HepG2 (cell line): ENCODE data around the gene LRBA. TPM values are rescaled to one million over a fixed set of nuclear protein-coding genes. Genes with fewer than 3 reads are reported as not detected.

Experiments used
- ATAC-seq: fragments of 200-7000 bp; cut with Tn5 transposase; 3 replicates; pipeline ENCODE4 v1.9.1; 2020; ENCODE audit warnings: mild to moderate bottlenecking, moderate library complexity
- BruUV-seq: library from RNA; stranded (reverse); fragments of 400-500 nt; replicated peaks from 2 replicates; lab custom pipeline; 2021; lab: Mats Ljungman, UMichigan
- CTCF ChIA-PET: fragments of 300-600 bp; formaldehyde crosslinking; extraction: SDS; loops from one replicate; lab custom pipeline; 2021; ENCODE audit warnings: low total read pairs, inconsistent platforms, low intra/inter-chr PET ratio; lab: Yijun Ruan, JAX
- POLR2A ChIA-PET: fragments of 350-600 bp; sonication (Branson Sonifier 250); formaldehyde crosslinking; loops from one replicate; lab custom pipeline; 2020; ENCODE audit warnings: antibody characterized with exemption, inconsistent platforms; lab: Yijun Ruan, JAX
- DNase-seq: peaks from one replicate; pipeline ENCODE4 v3.0.0-alpha.2; 2015; ENCODE audit warnings: low spot score
- FAIRE-seq: peaks from 3 replicates; lab custom pipeline; 2011; peaks lifted over from hg19 to GRCh38; lab: Jason Lieb, UNC
- H2AFZ ChIP-seq: one replicate; pipeline ENCODE4 v1.6.1; 2011; ENCODE audit warnings: low read length, inconsistent platforms
- H3K27ac ChIP-seq: fragments of 300-600 bp; 3 replicates; pipeline ENCODE4 v1.8.0; 2011; ENCODE audit warnings: mixed run types, mild to moderate bottlenecking, mixed read lengths, low read length, inconsistent platforms; ENCODE audit not compliant: insufficient read depth; ENCODE audit errors: extremely low read length
- H3K27me3 ChIP-seq, 2 experiments: fragments of 200-600 bp in 1 of 2; 2 replicates in 1 of 2; 3 replicates in 1 of 2; pipeline versions ENCODE4 v1.6.0 to v1.8.0; 2011; ENCODE audit warnings: low read length in 2 of 2, mild to moderate bottlenecking in 2 of 2, moderate library complexity in 2 of 2, inconsistent platforms in 1 of 2; ENCODE audit not compliant: insufficient read depth in 2 of 2, control insufficient read depth in 1 of 2
- H3K36me3 ChIP-seq, 2 experiments: fragments of 200-600 bp in 1 of 2; replicated peaks in 1 of 2; 2 replicates in 1 of 2; 3 replicates in 1 of 2; pipeline versions ENCODE4 v1.5.1 to v1.8.0; 2011; ENCODE audit warnings: low read length in 2 of 2, inconsistent platforms in 1 of 2; ENCODE audit not compliant: insufficient read depth in 2 of 2, control insufficient read depth in 1 of 2
- H3K4me1 ChIP-seq: 2 replicates; pipeline ENCODE4 v1.5.1; 2012; ENCODE audit warnings: low read length, inconsistent platforms; ENCODE audit not compliant: insufficient read depth
- H3K4me2 ChIP-seq: 2 replicates; pipeline ENCODE4 v1.6.0; 2011; ENCODE audit warnings: low read depth, low read length, inconsistent platforms
- H3K4me3 ChIP-seq, 3 experiments: fragments of 200-600 bp in 1 of 3; sonication (generic), shearing (Covaris generic) in 1 of 3; replicated peaks in 1 of 3; 2 replicates each; pipeline ENCODE4 v1.5.1; 2011 to 2016; ENCODE audit warnings: low read length in 3 of 3, inconsistent platforms in 2 of 3, low read depth in 2 of 3, mild to moderate bottlenecking in 2 of 3, control low read depth in 1 of 3, mixed read lengths in 1 of 3; ENCODE audit not compliant: insufficient read depth in 1 of 3
- H3K79me2 ChIP-seq: one replicate; pipeline ENCODE4 v1.6.1; 2011; ENCODE audit warnings: low read length, inconsistent platforms; ENCODE audit not compliant: insufficient read depth
- H3K9ac ChIP-seq: 2 replicates; pipeline ENCODE4 v1.6.0; 2011; ENCODE audit warnings: mild to moderate bottlenecking, low read depth, low read length, inconsistent platforms; ENCODE audit not compliant: insufficient read depth
- H3K9me3 ChIP-seq: 2 replicates; pipeline ENCODE4 v1.5.1; 2012; ENCODE audit warnings: mild to moderate bottlenecking, low read length
- H4K20me1 ChIP-seq: 2 replicates; pipeline ENCODE4 v1.6.0; 2011; ENCODE audit warnings: inconsistent platforms, mild to moderate bottlenecking, low read length, moderate library complexity; ENCODE audit not compliant: insufficient read depth
- CBX2 ChIP-seq, 2 experiments: fragments of 200-600 bp in 1 of 2; sonication (generic); formaldehyde crosslinking in 1 of 2; IDR thresholded peaks; 2 replicates each; pipeline versions ENCODE4 v1.7.0 to v1.8.1; 2018 to 2022; ENCODE audit warnings: low read depth in 2 of 2, low read length in 1 of 2, mild to moderate bottlenecking in 1 of 2, missing genetic modification reagents in 1 of 2
- HMG20B ChIP-seq: conservative IDR thresholded peaks from 2 replicates; pipeline ENCODE4 v1.6.1; 2016; ENCODE audit warnings: missing genetic modification reagents, missing compliant biosample characterization
- MAFK ChIP-seq, 2 experiments: IDR thresholded peaks in 1 of 2; conservative IDR thresholded peaks in 1 of 2; 2 replicates each; pipeline ENCODE4 v1.6.1; 2011; ENCODE audit warnings: improper control_type of control experiment in 2 of 2, low read length in 2 of 2
- NCOR1 ChIP-seq: fragments of 200-600 bp; sonication (generic); IDR thresholded peaks from 2 replicates; pipeline ENCODE4 v1.7.0; 2017; ENCODE audit warnings: antibody characterized with exemption, low read length, borderline replicate concordance
- NFYC ChIP-seq: IDR thresholded peaks from 2 replicates; pipeline ENCODE4 v1.6.1; 2016; ENCODE audit warnings: missing genetic modification reagents, missing compliant biosample characterization
- TBL1XR1 ChIP-seq: fragments of 150-350 bp; IDR thresholded peaks from 2 replicates; pipeline ENCODE4 v1.6.1; 2014; ENCODE audit warnings: borderline replicate concordance, low read length; ENCODE audit not compliant: partially characterized antibody
- ZNF891 ChIP-seq: sonication (generic); formaldehyde crosslinking; IDR thresholded peaks from 2 replicates; pipeline ENCODE4 v1.5.0; 2020; ENCODE audit warnings: mild to moderate bottlenecking, missing genetic modification reagents
- WGBS: methylation state at CpG from one replicate; pipeline ENCODE4 v1.1.6; 2017; ENCODE audit warnings: low lambda C conversion rate; 5-methylcytosine and 5-hydroxymethylcytosine counted together
- in situ Hi-C: cut with HindIII; loops from 2 replicates; pipeline ENCODE4 v1.10.0; 2017; ENCODE audit warnings: low pct_unique_long_range_greater_than_20kb; ENCODE audit not compliant: extremely low pct_ligation_motif_present
- intact Hi-C: fragments of 100-400 bp; cut with micrococcal nuclease; formaldehyde crosslinking; loops from one replicate; pipeline ENCODE4 v1.10.0; 2022; ENCODE audit not compliant: unreplicated experiment
- polyA plus RNA-seq, 8 experiments: library from polyadenylated mRNA; depleted of rRNA in 3 of 8; stranded (reverse) in 7 of 8; unstranded in 1 of 8; fragments of >200 nt; fragmentation: Illumina TruSeq in 4 of 8; extraction: Trizol in 4 of 8; gene quantifications; 2 replicates each; pipeline versions ENCODE4 v1.2.1 to v1.2.3, GENCODE V29; 2011 to 2016; ENCODE audit warnings: low read depth in 4 of 8, missing spikeins in 1 of 8, mixed read lengths in 1 of 8; ENCODE audit not compliant: insufficient read depth in 1 of 8
- total RNA-seq, 5 experiments: library from RNA; depleted of rRNA; stranded (reverse); fragments of >200 nt; fragmentation: Illumina TruSeq; extraction: Trizol; gene quantifications; 2 replicates each; pipeline ENCODE4 v1.2.3, GENCODE V29; 2016; ENCODE audit warnings: low read depth in 1 of 5
- TF ChIP-seq, protein P1 (sequence below): sonication (generic); formaldehyde crosslinking; IDR thresholded peaks from 2 replicates; pipeline ENCODE4 v1.8.1; 2023; ENCODE audit warnings: mild to moderate bottlenecking, inconsistent platforms, moderate library complexity, missing genetic modification reagents, borderline replicate concordance
- TF ChIP-seq, protein P2 (sequence below): sonication (generic); formaldehyde crosslinking; IDR thresholded peaks from 2 replicates; pipeline ENCODE4 v1.4.0; 2020; ENCODE audit warnings: mild to moderate bottlenecking, missing genetic modification reagents

The LRBA gene
- total and polyA plus RNA-seq, 2 of the 13 experiments (the other 11 are each of a cell fraction or from before 2014, with no cell fraction given), result 21.0 to 37.2 TPM

DNA sequence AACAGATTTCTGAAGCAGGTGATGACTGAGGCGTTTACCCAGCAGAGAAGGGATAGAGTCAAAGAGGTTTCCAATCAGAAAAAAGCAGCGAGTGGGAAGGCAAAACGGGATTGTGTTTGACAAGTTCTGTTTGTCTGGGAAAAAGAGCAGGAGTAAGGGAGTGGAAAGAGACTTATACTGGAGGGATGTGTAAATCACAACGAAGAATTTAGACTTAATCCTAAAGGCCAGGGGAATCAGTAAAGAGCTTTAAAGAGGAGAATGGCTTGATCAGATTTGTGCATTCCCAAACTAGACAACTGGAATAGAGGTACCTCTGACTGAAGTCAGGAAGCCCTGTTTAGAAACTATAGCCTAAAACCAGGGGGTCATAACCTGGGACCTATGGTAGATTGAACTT lies 31.5 kb upstream of the LRBA start:
- ATAC-seq, result no peak
- peaks cover 18% of the 10 kb centered on the region for H3K4me1 ChIP-seq
- H4K20me1 ChIP-seq, result no peaks in the 10 kb centered on the region
- in situ Hi-C loops (no loop called here), intact Hi-C loops (no loop called here)
- no peak overlapping the region for H2AFZ ChIP-seq
- no peak for TF ChIP-seq HMG20B (CRISPR knock-in tag)
- TF ChIP-seq, protein P1, sequence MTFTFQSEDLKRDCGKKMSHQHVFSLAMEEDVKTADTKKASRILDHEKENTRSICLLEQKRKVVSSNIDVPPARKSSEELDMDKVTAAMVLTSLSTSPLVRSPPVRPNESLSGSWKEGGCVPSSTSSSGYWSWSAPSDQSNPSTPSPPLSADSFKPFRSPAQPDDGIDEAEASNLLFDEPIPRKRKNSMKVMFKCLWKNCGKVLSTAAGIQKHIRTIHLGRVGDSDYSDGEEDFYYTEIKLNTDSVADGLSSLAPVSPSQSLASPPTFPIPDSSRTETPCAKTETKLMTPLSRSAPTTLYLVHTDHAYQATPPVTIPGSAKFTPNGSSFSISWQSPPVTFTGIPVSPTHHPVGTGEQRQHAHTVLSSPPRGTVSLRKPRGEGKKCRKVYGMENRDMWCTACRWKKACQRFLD (CRISPR knock-in tag), result no peak
- no peak for TF ChIP-seq NFYC (CRISPR knock-in tag)
- TF ChIP-seq, protein P2, sequence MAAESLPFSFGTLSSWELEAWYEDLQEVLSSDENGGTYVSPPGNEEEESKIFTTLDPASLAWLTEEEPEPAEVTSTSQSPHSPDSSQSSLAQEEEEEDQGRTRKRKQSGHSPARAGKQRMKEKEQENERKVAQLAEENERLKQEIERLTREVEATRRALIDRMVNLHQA (CRISPR knock-in tag), result no peak
- TF ChIP-seq ZNF891 (CRISPR knock-in tag), result no peak
- no peak for TF ChIP-seq MAFK (conservative IDR thresholded peaks at IDR 0.05 in 1 of 2, IDR thresholded peaks at IDR 0.05 in 1 of 2; ENCODE audit: low read length in 2 of 2)
- TF ChIP-seq CBX2 (IDR thresholded peaks at IDR 0.05; ENCODE audit: low read depth, low read length), result no peak
- no peak for TF ChIP-seq CBX2 (CRISPR knock-in tag; IDR thresholded peaks at IDR 0.05; ENCODE audit: low read depth)
- no peak for TF ChIP-seq NCOR1
- TF ChIP-seq TBL1XR1, result no peak
- no peak overlapping the region for H3K4me3 ChIP-seq
- 5% methylated on average over 4 of the region's 4 CpGs for WGBS
- no peak for DNase-seq
- no peak overlapping the region for H3K4me2 ChIP-seq
- H3K79me2 ChIP-seq, result no peaks in the 10 kb centered on the region
- ChIA-PET POLR2A (no interaction called here), CTCF (no interaction called here)
- no peak for FAIRE-seq
- no peak overlapping the region for H3K9ac ChIP-seq
- no peaks in the 10 kb centered on the region for H3K9me3 ChIP-seq
- H3K27me3 ChIP-seq, result no peaks in the 10 kb centered on the region; a peak in 1 of 5 replicates
- H3K36me3 ChIP-seq, result no peaks in the 10 kb centered on the region
- no TSS peak for BruUV-seq
- H3K27ac ChIP-seq, result no peak overlapping the region
